ENCODE results near the gene NACA. TPM values are rescaled to one million over a fixed set of nuclear protein-coding genes. Genes with fewer than 3 reads are reported as not detected.

Gene NACA
- total and polyA plus RNA-seq, 2 of the 13 experiments (the other 11 are each of a cell fraction or from before 2014, with no cell fraction given): 799 to 1,700 TPM

- TF ChIP-seq HMGXB3 (CRISPR knock-in tag; IDR thresholded peaks at IDR 0.05; ENCODE audit: borderline replicate concordance): 0 out of 2 replicates have a peak, but pooled peaks have one; percentile 21
- peak; percentile 29; the same call in 1 of the 2 replicates for TF ChIP-seq FOXK2 (IDR thresholded peaks at IDR 0.05)
- TF ChIP-seq, protein P1, sequence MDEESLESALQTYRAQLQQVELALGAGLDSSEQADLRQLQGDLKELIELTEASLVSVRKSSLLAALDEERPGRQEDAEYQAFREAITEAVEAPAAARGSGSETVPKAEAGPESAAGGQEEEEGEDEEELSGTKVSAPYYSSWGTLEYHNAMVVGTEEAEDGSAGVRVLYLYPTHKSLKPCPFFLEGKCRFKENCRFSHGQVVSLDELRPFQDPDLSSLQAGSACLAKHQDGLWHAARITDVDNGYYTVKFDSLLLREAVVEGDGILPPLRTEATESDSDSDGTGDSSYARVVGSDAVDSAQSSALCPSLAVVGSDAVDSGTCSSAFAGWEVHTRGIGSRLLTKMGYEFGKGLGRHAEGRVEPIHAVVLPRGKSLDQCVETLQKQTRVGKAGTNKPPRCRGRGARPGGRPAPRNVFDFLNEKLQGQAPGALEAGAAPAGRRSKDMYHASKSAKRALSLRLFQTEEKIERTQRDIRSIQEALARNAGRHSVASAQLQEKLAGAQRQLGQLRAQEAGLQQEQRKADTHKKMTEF (CRISPR knock-in tag; IDR thresholded peaks at IDR 0.05): peak; percentile 85
- TF ChIP-seq SALL1 (CRISPR knock-in tag; IDR thresholded peaks at IDR 0.05): peak; percentile 72; the same call in 1 of the 2 replicates
- TF ChIP-seq ZBTB20 (CRISPR knock-in tag; IDR thresholded peaks at IDR 0.05; ENCODE audit: borderline replicate concordance, low read depth): peak; percentile 82; the same call in 1 of the 2 replicates
- TF ChIP-seq MED1 (CRISPR knock-in tag; IDR thresholded peaks at IDR 0.05): peak; percentile 79
- TF ChIP-seq ZFP62 (CRISPR knock-in tag; IDR thresholded peaks at IDR 0.05): no peak
- 0 out of 2 replicates have a peak, but pooled peaks have one; percentile 22 for TF ChIP-seq MEIS1 (CRISPR knock-in tag; IDR thresholded peaks at IDR 0.05; ENCODE audit: borderline replicate concordance)
- peak; percentile 49; the same call in 1 of the 2 replicates for TF ChIP-seq THRA (CRISPR knock-in tag; IDR thresholded peaks at IDR 0.05; ENCODE audit: borderline replicate concordance)
- 0 out of 2 replicates have a peak, but pooled peaks have one; percentile 53 for TF ChIP-seq HOXD1 (CRISPR knock-in tag; IDR thresholded peaks at IDR 0.05)
- TF ChIP-seq ELF3 (CRISPR knock-in tag; IDR thresholded peaks at IDR 0.05): peak; percentile 75
- peak; percentile 38; the same call in 1 of the 2 replicates for TF ChIP-seq IRF2 (CRISPR knock-in tag; IDR thresholded peaks at IDR 0.05)
- TF ChIP-seq BORCS8-MEF2B (CRISPR knock-in tag; IDR thresholded peaks at IDR 0.05): no peak
- peak; percentile 49; the same call in 1 of the 2 replicates for TF ChIP-seq NFYB (CRISPR knock-in tag; IDR thresholded peaks at IDR 0.05)
- TF ChIP-seq CBX1 (IDR thresholded peaks at IDR 0.05; ENCODE audit: low read depth): no peak
- no peak for TF ChIP-seq MTF2 (CRISPR knock-in tag; IDR thresholded peaks at IDR 0.05; ENCODE audit: borderline replicate concordance)
- TF ChIP-seq JUN (CRISPR knock-in tag; IDR thresholded peaks at IDR 0.05): no peak; the same call in 1 of the 2 replicates
- TF ChIP-seq CEBPB (IDR thresholded peaks at IDR 0.05; ENCODE audit: borderline replicate concordance, low read depth, low read length): peak; percentile 79
- TF ChIP-seq TBL1XR1 (IDR thresholded peaks at IDR 0.05; ENCODE audit: borderline replicate concordance, low read length, partially characterized antibody): no peak
- peak; percentile 69 for TF ChIP-seq ATF1 (CRISPR knock-in tag; IDR thresholded peaks at IDR 0.05)
- no peak for TF ChIP-seq HCFC1 (IDR thresholded peaks at IDR 0.05; ENCODE audit: low read depth, low read length)
- peak; percentile 85; the same call in 1 of the 2 replicates for TF ChIP-seq FOXO1 (CRISPR knock-in tag; IDR thresholded peaks at IDR 0.05)
- TF ChIP-seq ZNF496 (CRISPR knock-in tag; IDR thresholded peaks at IDR 0.05; ENCODE audit: insufficient replicate concordance): no peak
Observed at GRCh38 chr12:56759263-56759908, 34.3 kb upstream of the NACA start (continued).
